Epithelial cell of umbilical artery (primary cell): ENCODE measurements around the gene SPN. TPM values are rescaled to one million over a fixed set of nuclear protein-coding genes. Genes with fewer than 3 reads are reported as not detected.

Source experiments
- total RNA-seq: library from RNA; depleted of rRNA; stranded (reverse); fragments of >200 nt; gene quantifications from 2 replicates; pipeline ENCODE4 v1.2.3, GENCODE V29; 2014

Gene SPN
- total RNA-seq, result not detected in 2 replicates

GRCh38 chr16:29663016-29663806, at the start of gene SPN:
Gene SPN, plus strand, starts transcription at chr16:29663247. Its CDS starts 482 bp downstream, at chr16:29663729.

GRCh38 chr16:29678691-29679267, 15.7 kb downstream of the SPN start, which contains the start of gene QPRT:
Gene QPRT, plus strand, starts transcription at chr16:29679180. Its CDS starts 18 bp downstream, at chr16:29679198.

Other genes starting within 250 kb of the SPN start
- 18.5 and 53.3 TPM in 2 replicates for gene BOLA2, start 208.9 kb upstream of the SPN start, total RNA-seq
- 29.5 and 39.0 TPM in 2 replicates for gene SLX1B, start 208.7 kb upstream of the SPN start, total RNA-seq
- gene SULT1A4, start 203.3 kb upstream of the SPN start, total RNA-seq, result 3.6 and 15.7 TPM in 2 replicates
- gene NPIPB12, start 156.8 kb upstream of the SPN start, total RNA-seq, result 8.1 and 33.6 TPM in 2 replicates
- gene QPRT, start 15.9 kb downstream of the SPN start, total RNA-seq, result 0.32 and 1.4 TPM in 2 replicates
- gene C16orf54, start 82.7 kb downstream of the SPN start, total RNA-seq, result not detected in 2 replicates
- under 0.01 TPM in 1 of 2 replicates, not detected in the other for gene ZG16, start 115.0 kb downstream of the SPN start, total RNA-seq
- gene KIF22, start 127.5 kb downstream of the SPN start, total RNA-seq, result 64.7 and 67.6 TPM in 2 replicates
- gene MAZ, start 143.3 kb downstream of the SPN start, total RNA-seq, result 111 and 160 TPM in 2 replicates
- gene PRRT2, start 148.9 kb downstream of the SPN start, total RNA-seq, result 0.65 and 1.1 TPM in 2 replicates
- gene PAGR1, start 152.9 kb downstream of the SPN start, total RNA-seq, result 27.0 and 36.9 TPM in 2 replicates
- gene MVP, start 157.2 kb downstream of the SPN start, total RNA-seq, result 167 and 215 TPM in 2 replicates
- 55.2 and 70.4 TPM in 2 replicates for gene CDIPT, start 200.0 kb downstream of the SPN start, total RNA-seq
- gene SEZ6L2, start 236.3 kb downstream of the SPN start, total RNA-seq, result 1.2 and 3.9 TPM in 2 replicates
- gene ASPHD1, start 237.2 kb downstream of the SPN start, total RNA-seq, result 1.2 and 3.6 TPM in 2 replicates